ENCODE measurements around the gene SYCN.

The SYCN gene

DNA sequence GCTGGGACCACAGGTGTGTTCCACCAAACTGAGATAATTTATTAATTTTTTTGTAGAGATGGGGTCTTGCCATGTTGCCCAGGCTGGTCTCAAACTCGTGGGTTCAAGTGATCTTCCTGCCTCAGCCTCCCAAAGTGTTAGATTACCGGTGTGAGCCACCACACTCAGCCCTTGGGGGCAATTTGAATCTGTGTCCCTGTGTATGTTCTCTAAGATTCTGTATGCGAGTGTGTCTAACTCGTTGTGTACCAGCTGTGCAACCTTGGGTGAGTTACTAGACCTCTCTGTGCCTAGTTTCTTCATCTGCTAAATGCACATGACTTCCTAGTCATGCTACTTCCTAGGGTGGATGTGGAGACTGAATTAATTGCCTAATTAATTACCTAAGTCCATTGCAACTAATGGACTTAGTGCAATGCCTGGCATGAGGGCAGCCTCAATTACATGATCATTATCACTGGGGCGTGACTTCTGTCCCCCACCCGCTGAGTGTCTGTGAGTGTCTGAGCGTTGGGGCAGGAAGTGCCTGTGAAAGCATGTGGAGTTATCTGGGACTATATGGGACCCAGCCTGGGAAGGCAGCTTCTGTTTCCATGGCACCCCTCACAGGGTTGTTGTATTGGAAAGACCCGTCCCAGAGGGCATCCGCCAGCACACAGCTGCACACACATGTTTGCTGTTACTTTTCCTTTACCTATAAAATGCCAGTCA lies 9.1 kb downstream of the SYCN start:
- DNase-seq (ENCODE audit: low read depth), result no peak

- no peak for DNase-seq (ENCODE audit: low read depth)
Measured at GRCh38 chr19:39193803-39194202, 10.3 kb downstream of the SYCN start.

GRCh38 chr19:39192846-39193245 lies 11.2 kb downstream of the SYCN start:
- DNase-seq (ENCODE audit: low read depth), result no peak

DNA sequence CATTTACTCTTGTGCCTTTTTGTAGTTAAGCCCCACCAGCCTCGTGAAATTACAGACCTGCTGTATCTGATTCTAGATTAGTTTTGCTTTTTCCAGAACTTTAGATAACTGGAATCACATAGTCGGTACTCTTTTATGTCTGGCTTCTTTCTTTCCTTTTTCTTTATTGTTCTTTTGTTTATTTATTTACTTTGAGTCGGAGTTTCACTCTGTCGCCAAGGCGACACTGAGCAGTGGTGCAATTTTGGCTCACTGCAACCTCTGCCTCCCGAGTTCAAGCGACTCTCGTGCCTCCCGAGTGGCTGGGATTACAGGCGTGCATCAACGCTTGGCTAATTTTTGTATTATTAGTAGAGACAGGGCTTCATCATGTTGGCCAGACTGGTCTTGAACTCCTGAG lies 13.3 kb downstream of the SYCN start:
- DNase-seq (ENCODE audit: low read depth), result no peak

DNA sequence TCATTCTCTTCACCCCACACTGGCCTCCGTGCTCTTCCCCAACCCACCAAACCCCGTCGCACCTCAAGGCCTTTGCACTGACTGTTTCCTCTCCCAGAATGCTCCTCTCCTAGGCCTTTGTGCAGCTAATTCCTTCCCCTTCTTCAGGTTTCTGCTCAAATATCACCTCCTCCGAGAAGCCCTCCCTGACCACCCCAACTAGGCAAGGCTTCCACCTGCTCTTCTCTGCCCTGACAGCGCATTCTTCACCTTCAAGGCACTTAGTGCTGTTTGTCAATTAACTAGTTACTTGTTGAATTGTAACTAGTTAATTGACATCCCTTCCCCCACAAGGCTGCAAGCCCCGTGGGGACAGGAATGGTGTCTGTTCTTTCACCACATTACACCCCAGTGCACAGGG lies 15.1 kb downstream of the SYCN start:
- no peak for DNase-seq (ENCODE audit: low read depth)

DNA sequence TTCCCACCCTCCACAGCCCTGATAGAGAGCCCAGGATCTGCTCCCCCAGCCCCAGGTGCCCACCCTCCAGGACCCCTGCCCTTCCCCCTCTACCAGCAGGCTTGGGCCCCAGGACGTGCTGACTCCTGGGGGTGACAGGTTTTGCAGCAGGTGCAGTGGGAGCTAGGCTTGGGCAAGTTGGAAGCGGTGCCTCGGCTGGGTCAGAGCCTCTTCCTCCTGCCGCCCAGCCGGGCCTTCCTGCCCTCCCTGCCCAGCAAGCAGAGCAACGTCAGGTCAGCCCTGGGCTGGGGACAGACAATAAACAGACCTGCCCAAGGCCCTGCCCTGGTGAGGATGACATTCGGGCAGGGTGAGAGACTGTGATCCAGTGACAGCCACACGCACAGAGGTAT lies 16.5 kb downstream of the SYCN start:
- no peak for DNase-seq (ENCODE audit: low read depth)

- no peak for DNase-seq (ENCODE audit: low read depth)
Measured at GRCh38 chr19:39186391-39186790, 17.7 kb downstream of the SYCN start.

DNA sequence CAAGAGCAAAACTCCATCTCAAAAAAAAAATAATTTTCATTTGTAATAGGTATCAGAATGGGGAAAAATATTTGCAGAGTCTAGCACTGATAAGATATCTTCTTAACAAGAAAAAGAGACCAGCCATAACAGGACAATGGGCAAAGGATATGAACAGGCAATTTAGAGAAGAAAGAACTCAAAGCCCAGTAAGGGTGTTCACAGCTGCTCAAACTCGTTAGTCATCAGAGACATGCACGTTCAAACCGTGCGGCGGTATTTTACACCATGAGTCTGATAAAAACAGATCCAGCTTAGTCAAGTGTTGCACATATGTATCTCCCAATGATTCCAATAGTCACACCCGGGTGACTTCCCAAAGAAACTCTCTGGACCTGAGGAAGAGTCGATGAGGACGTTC lies 21.0 kb downstream of the SYCN start:
- DNase-seq (ENCODE audit: low read depth), result no peak

- no peak for DNase-seq (ENCODE audit: low read depth)
Measured at GRCh38 chr19:39182174-39182505, 21.9 kb downstream of the SYCN start.

DNA sequence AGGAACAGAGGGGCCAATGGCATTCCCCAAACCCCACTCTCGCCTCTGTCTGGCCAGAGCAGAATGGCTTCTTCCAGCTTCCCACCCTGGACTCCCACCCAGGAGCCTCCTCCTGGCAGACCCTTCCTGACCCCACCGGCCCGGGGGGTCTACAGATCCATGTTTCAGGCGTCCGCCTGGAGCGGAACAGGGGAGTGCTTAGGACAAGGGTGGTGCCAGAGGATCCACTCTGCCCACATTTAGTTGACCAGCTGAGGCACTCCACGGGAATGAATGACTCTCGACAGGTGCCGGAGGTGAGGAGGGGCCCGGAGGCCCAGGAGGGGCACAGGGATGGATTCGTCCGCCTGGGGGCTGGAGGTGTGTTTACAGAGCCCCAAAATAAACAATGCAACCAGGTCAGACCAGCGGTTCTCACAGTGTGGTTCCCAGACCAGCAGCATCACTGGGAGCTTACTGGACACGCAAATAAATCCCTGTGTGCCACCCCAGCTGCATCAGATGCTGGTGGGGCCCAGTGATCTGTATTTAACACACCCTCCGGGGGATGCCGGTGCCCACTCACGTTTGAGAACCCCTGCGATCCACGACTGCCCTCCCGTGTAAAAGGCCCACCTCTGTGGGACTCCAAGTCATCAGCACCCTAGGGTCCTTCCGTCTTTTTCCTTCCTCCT lies 22.4 kb downstream of the SYCN start:
- no peak for DNase-seq (ENCODE audit: low read depth)

DNA sequence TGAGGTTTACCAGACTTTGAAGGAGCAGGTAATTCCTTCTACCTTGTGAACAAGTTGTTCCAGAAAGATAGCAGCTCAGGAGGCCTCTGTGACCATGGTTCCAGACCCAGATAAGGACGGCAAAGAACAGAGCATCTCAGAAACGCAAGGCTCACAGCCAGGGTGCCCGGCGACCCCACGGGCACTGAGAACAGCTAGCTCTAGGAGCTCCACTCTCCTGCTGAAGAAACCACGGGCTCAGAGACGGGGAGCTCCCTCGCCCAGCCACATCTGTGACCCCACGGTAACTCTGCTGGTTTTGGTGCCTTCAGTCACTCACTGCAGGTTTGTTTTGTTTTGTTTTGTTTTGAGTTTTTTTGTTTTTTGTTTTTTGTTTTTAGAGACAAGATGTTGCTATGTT lies 23.3 kb downstream of the SYCN start:
- DNase-seq (ENCODE audit: low read depth), result no peak

- DNase-seq (ENCODE audit: low read depth), result no peak
Measured at GRCh38 chr19:39179754-39180153, 24.3 kb downstream of the SYCN start.

DNA sequence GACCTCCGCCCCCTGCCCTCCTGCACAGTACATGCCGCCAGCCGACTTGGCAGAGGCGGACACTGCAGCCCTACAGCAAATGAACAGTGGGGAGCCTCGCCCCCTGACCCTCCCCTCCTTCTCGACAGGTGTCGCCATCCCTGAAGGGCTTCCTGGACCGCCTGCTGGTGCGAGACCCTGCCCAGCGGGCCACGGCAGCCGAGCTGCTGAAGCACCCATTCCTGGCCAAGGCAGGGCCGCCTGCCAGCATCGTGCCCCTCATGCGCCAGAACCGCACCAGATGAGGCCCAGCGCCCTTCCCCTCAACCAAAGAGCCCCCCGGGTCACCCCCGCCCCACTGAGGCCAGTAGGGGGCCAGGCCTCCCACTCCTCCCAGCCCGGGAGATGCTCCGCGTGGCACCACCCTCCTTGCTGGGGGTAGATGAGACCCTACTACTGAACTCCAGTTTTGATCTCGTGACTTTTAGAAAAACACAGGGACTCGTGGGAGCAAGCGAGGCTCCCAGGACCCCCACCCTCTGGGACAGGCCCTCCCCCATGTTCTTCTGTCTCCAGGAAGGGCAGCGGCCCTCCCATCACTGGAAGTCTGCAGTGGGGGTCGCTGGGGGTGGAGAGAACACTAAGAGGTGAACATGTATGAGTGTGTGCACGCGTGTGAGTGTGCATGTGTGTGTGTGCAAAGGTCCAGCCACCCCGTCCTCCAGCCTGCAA lies 25.6 kb downstream of the SYCN start:
- no peak for DNase-seq (ENCODE audit: low read depth)

DNA sequence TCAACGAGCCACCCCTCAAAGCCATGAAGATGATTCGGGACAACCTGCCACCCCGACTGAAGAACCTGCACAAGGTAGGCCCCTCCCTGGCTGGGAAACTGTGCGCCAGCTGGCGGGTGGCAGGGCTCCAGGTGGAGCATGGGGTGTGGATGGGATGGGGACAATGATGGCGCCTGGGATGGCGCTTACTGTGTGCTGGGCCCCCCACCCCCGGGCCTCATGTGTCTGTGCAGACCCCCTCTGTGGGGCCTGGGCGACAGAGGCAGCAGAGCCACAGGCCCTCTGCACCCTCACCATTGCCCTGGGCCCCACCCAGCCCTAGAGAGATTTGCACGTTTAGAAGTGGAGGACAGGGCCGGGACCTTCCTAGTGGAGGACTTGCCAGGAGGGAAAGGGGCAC lies 26.3 kb downstream of the SYCN start:
- no peak for DNase-seq (ENCODE audit: low read depth)

- DNase-seq (ENCODE audit: low read depth), result no peak
Measured at GRCh38 chr19:39177110-39177699, 26.9 kb downstream of the SYCN start.

DNA sequence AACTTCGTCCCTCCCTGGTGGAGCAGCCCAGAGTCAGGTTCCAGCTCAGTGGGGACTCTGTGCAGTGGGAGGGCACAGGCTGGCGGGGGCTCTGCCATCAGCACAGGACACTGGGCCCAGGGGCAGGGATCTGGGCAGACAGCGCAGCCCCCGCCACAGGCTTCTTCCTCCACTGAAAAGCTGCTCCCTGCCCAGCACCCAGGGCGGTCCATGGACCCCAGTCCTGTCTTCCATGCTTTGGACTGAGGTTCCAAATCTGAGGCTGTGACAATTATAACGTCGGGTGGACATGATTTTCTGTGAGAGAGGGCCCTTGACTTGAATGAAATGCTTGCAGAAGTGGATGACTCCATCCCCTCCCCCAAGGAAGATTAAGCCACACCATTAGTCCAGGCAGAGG lies 28.5 kb downstream of the SYCN start:
- no peak for DNase-seq (ENCODE audit: low read depth)

DNA sequence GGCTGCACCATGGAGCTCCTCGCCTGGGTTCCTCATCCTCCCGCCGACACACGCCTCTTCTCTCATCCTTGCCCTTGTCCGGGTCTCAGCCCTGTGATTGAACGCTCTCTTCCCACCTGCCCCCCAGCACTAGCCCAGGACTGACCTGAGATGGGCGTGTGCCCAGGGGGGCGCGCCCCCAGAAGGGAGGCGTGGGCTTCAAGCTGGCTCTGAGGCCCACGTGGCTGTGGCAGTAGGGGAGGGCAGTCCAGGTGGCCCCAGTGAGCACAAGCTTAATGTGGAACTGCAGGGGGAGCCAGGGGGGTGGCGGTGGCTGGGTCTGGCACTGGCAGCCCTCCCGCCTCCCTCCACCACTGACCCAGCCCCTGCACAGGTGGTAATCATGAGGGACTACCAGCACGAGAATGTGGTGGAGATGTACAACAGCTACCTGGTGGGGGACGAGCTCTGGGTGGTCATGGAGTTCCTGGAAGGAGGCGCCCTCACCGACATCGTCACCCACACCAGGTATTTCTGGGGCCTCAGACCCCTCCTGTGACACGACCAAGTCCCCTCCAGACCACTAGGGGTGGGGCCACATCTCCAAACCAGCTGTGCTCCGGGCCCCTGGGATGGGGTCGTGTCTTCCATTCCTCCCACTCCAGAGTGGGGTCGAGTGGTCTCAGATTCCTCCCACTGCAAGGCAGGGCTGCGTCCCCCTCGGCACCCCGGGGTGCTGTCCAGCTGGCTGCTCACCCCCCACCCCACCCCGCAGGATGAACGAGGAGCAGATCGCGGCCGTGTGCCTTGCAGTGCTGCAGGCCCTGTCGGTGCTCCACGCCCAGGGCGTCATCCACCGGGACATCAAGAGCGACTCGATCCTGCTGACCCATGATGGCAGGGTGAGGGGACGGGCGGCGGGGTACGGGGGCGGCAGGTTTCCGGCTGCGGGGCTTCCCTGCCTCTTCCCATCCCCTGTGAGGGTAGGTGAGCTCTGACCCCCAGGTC lies 29.2 kb downstream of the SYCN start:
- no peak for DNase-seq (ENCODE audit: low read depth)

GRCh38 chr19:39174142-39174541 lies 29.9 kb downstream of the SYCN start:
- DNase-seq (ENCODE audit: low read depth), result no peak

GRCh38 chr19:39173502-39173991 lies 30.5 kb downstream of the SYCN start:
- no peak for DNase-seq (ENCODE audit: low read depth)

DNA sequence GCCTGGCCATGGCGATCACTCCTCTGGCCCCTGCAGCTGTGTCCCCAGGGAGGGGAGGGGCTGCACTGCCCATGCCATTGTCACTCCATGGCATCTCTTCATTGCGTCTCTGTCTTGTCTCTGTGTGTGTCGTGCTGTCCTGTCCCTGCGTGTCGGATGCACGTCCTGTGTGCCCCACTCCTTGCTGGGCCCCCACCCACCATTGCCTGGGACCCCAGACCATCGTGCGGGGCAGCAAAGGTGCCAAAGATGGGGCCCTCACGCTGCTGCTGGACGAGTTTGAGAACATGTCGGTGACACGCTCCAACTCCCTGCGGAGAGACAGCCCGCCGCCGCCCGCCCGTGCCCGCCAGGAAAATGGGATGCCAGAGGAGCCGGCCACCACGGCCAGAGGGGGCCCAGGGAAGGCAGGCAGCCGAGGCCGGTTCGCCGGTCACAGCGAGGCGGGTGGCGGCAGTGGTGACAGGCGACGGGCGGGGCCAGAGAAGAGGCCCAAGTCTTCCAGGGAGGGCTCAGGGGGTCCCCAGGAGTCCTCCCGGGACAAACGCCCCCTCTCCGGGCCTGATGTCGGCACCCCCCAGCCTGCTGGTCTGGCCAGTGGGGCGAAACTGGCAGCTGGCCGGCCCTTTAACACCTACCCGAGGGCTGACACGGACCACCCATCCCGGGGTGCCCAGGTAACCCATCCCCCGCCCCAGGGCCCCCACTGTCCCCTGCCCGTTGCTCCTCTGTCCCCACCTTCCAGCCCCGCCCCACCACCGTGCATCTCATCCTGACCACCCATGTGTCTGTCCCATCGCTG lies 31.2 kb downstream of the SYCN start:
- no peak for DNase-seq (ENCODE audit: low read depth)

All from GM04504 (cell line).